Measurements from ENCODE around the gene ENTPD7.

The ENTPD7 gene

DNA sequence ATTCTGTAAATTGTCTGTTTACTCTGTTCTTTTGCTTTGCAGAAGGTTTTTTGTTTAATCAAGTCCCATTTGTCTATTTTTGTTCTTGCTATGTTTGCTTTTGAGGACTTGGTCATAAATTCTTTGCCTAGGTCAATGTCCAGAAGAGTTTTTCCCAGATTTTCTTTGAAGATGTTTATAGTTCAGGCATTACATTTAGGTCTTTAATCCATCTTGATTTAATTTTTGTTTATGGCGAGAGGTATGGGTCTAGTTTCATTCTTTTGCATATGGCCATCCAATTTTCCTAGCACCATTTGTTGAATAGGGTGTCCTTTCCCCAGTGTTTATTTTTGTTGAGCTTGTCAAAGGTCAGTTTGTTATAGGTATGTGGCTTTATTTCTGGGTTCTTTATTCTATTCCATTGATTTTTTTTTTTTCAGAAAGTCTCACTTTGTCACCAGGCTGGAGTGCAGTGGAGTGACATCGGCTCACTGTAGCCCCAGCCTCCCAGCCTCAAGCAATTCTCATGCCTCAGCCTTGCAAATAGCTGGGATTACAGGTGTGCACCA lies 11.6 kb upstream of the ENTPD7 start:
- no peak for DNase-seq (ENCODE audit: low read depth in 2 of 2)

DNA sequence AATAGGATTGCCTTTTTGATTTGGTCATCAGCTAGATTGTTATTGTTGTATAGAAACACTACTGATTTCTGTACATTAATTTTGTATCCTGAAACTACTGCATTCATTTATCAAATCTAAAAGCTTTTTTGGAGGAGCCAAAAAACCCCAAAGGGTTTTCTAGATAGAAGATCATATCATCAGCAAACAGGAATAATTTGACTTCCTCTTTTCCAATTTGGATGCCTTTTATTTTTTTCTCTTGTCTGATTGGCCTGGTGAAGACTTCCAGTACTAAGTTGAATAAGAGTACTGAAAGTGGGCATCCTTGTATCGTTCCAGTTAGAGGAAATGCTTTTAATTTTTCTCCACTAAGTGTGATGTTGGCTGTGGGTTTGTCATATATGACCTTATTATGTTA lies 10.6 kb upstream of the ENTPD7 start:
- DNase-seq (ENCODE audit: low read depth in 2 of 2) = no peak

- no peak for DNase-seq (ENCODE audit: low read depth in 2 of 2)
Observed at GRCh38 chr10:99652800-99653390, 6.4 kb upstream of the ENTPD7 start.

DNA sequence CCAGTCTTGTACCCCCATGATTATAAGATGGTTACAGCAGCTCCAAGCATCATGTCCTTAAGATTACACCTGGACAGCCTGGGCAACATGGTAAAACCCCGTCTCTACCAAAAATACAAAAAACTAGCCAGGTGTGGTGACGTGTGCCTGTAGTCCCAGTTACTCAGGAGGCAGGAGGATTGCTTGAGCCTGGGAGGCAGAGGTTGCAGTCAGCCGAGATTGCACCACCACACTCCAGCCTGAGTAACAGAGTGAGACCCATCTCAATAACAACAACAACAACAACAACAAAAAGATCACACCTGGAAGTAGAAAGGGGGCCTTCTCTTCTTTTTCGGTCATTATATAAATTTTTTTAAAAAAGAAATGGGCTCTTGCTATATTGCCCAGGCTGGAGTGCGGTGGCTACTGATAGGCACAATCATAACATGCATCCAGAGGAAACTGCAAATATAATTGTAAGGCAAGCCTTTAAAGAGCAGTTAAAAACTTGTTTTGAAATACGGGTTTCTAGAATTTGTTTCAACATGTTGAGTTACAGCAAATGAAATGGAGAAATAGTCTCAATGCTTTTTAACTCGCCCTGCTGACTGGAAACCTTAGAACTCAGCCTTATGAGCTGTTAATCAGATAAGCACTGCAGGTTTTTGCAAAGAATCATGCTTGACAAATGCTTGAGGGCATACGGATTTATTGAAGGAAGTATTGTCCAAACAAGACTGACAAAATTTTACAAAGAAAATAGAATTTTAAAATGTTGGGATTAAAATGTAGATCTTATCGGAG lies 4.7 kb upstream of the ENTPD7 start:
- no peak for DNase-seq (ENCODE audit: low read depth in 2 of 2)

DNA sequence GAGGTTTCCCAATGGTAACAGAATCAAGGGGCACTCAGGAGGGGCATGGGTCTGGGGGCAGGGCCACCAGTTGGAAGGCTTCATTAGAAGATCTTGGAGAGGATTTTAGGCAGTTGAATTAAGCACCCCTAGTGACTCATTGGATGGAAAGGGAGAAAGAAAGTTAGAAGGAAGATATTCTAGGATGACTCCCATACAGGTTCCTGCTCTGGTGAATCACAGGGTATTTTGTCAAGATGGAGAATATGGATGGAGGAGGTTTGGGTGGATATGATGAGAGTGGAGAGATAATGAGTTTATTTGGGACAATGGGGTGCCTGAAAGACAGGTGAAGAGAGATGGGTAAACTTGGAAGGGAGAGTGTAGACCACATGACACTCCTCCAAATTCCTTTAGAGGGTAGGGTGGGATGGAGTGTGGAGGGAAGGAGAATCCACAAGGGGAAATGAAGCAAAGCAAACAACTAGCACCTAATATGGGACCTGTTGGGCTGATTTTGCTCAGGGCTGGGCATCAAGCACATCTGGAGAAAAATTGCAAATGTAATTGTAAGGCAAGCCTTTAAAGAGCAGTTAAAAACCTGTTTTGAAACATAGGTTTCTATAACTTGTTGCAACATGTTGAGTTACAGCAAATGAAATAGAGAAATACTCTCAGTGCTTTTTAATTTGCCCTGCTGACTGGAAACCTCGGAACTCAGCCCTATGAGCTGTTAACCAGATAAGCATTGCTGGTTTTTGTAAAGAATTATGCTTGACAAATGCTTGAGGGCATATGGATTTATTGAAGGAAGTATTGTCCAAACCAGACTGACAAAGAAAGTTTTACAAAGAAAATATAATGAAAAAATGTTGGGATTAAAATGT lies 2.9 kb upstream of the ENTPD7 start:
- DNase-seq (ENCODE audit: low read depth in 2 of 2) = no peak

- peak in 1 of 2 donors; percentile 37 for DNase-seq (ENCODE audit: low read depth in 2 of 2)
Observed at GRCh38 chr10:99658622-99659030, 683 bp upstream of the ENTPD7 start.

DNA sequence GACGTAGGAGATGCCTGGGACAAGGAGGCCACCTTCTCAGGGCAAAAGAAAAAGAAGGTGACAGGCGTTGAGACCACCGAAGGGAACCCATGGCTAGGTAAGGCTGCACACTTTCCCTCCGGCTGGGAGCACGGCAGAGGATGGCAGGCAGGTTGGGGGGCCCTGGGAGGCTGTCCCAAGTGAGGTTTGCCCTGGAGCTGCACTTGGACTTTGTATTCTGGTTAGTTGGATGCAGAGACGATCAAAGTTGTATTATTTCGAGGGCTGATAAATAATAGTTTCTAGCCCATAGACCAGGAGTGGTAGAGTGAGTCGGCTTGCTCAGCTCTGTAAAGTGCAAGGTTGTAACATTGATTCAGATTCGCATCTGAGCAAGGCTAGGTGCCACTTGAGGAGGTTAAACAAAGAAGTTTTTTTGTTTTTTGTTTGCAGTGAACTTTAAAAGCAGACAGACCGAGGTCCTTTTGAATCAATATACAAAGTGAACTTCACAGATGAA lies 608 bp downstream of the ENTPD7 start:
- DNase-seq (ENCODE audit: low read depth in 2 of 2) = no peak

- no peak for DNase-seq (ENCODE audit: low read depth in 2 of 2)
Observed at GRCh38 chr10:99660662-99661376, 1.5 kb downstream of the ENTPD7 start.

DNA sequence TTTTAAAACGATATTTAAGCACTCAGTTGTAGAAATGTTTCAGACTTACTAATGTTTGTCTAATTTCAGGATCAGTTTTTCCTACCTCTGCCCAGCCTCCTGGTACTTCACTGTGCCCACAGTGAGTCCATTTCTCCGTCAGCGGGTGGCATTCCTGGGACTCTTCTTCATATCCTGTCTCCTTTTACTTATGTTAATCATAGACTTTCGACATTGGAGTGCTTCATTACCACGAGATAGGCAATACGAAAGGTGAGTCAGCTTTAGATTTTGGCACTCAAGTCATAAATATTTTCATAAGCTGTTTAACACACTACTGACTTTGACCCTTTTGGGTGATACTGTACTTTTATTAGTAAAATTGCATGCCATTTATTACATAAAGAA lies 2.1 kb downstream of the ENTPD7 start:
- DNase-seq (ENCODE audit: low read depth in 2 of 2) = no peak

DNA sequence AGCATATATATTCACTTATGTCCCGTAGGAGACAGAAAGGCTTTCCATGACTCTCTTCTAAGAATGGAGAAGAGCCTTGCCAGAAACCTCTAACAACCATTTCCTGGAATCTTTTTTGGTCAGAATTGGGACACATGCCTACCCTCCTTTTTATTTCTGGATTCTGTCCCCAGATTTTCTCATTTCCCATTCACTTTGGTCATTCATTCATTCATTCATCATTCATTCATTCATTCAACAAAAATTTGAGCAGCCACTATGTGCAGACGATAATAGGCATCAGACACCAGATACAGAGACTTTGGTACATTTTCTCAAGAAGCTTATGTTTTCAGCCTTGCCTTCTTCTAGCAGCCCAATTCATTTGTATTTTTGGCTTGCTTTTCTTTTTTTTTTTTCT lies 6.0 kb downstream of the ENTPD7 start:
- DNase-seq (ENCODE audit: low read depth in 2 of 2) = no peak

DNA sequence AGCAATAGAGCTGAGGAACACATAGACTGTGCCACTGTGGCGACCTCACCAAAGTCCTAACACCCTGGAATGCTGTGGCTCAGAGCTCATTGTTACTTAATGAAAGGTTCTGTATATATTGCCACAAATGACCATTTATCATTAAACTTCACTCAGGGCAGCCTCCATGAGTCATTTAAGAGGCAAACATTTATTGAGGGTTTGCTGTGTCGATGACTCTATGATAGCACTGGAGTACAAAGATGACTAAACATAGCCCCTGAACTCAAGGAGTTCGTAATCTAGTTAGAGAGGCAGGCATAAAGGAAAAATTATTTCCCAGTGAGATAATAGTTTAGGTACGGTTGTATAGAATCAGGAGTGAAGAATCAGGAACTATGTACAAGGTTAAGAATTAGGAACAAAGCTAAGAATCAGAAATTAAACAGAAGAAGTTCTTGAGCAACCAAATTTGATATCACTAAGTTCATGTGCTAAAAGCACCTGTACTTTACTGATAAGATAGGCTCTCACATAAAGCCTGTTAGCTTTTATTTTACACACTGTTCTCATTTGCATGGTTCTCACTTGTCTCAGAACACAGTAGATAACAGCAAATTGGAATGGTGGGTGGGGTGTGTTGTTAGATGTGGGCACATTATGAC lies 7.9 kb downstream of the ENTPD7 start:
- DNase-seq (ENCODE audit: low read depth in 2 of 2) = no peak

GRCh38 chr10:99671386-99671785 lies 12.1 kb downstream of the ENTPD7 start:
- DNase-seq (ENCODE audit: low read depth in 2 of 2) = no peak

DNA sequence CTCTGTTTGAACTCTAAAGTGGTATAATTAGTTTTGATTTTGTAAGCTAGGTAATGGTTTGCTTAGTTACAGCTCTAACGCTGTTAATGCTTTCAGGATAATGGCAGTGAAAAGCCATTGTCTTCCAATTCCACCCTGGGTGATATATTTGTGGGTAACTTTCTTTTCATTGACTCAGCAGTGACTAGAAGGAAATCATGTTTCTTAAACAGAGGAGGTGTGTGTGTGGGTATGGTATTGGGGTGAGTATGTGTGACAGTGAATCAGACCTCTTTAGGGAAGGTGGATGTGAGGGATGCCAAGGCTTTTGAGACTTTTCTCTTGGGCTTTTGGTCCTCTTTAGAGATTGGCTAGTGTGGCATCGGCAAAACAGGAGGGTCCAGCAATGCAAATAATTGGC lies 13.6 kb downstream of the ENTPD7 start:
- DNase-seq (ENCODE audit: low read depth in 2 of 2) = no peak

GRCh38 chr10:99673492-99673891 lies 14.2 kb downstream of the ENTPD7 start:
- DNase-seq (ENCODE audit: low read depth in 2 of 2) = no peak

DNA sequence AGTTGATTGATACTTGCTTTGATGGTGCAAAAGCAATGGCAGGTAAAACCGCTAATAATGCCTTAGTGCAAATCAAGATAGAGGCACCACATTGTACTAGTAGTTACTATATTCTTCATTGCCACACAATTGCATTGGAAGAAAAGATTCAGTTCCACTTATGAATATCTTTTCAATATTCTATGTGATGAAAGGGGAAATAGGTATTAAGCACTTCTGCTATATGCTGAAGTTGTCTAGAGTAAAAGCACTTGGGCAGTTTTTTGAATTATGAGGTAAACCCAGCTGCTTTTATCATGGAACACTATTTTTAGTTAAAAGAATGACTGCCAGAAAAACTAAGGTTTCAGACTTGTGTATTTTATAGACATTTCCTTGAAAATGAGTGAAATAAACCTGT lies 15.5 kb downstream of the ENTPD7 start:
- no peak for DNase-seq (ENCODE audit: low read depth in 2 of 2)

- DNase-seq (ENCODE audit: low read depth in 2 of 2) = no peak
Observed at GRCh38 chr10:99676426-99676825, 17.1 kb downstream of the ENTPD7 start.

- no peak for DNase-seq (ENCODE audit: low read depth in 2 of 2)
Observed at GRCh38 chr10:99676895-99677294, 17.6 kb downstream of the ENTPD7 start.

- no peak for DNase-seq (ENCODE audit: low read depth in 2 of 2)
Observed at GRCh38 chr10:99678921-99679320, 19.6 kb downstream of the ENTPD7 start.

GRCh38 chr10:99681553-99681952 lies 22.2 kb downstream of the ENTPD7 start:
- no peak for DNase-seq (ENCODE audit: low read depth in 2 of 2)

DNA sequence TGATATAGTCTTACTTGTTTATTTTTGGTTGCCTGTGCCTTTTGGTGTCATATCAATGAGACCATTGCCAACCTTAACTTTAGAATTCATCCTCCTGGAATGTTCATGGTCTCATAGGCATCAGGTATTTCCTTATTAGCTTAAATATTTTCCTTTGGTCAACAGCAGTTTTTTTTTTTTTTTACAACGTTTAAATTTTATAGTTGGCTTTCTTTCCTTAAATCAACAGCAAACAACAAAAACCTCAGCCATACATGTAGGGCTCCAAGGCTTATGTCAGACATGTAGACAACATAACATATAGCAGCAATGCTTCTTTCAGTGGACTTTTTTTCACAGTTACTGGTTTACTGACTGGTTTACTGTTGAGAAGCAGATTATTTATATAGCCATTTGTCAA lies 22.7 kb downstream of the ENTPD7 start:
- no peak for DNase-seq (ENCODE audit: low read depth in 2 of 2)

GRCh38 chr10:99682752-99683151 lies 23.4 kb downstream of the ENTPD7 start:
- DNase-seq (ENCODE audit: low read depth in 2 of 2) = no peak
